HG03571 (cell line): ENCODE measurements around the gene SGK1.

Source experiments
- ATAC-seq: cut with Tn5 transposase; IDR thresholded peaks from one replicate; pipeline ENCODE4 v1.9.1; 2021; ENCODE audit not compliant: unreplicated experiment

SGK1 gene

DNA sequence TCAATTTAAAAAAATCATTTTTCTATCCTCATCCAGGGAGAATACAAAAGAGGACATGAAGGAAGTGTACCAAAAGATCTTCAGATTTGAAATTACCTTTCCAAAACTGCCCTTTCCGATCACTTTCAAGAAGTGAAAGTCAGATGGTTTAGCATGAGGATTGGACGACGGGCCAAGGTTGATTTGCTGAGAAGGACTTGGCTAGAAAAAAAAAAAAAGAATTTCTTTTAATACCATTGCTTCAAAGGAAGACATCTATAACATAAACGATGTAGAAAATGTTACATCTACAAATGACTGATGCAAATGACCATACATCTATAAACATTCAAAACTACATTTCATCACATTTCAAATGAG, 144.6 kb downstream of the SGK1 start:
- ATAC-seq = no peak

GRCh38 chr6:134172706-134173365, 145.1 kb downstream of the SGK1 start:
- no peak for ATAC-seq

DNA sequence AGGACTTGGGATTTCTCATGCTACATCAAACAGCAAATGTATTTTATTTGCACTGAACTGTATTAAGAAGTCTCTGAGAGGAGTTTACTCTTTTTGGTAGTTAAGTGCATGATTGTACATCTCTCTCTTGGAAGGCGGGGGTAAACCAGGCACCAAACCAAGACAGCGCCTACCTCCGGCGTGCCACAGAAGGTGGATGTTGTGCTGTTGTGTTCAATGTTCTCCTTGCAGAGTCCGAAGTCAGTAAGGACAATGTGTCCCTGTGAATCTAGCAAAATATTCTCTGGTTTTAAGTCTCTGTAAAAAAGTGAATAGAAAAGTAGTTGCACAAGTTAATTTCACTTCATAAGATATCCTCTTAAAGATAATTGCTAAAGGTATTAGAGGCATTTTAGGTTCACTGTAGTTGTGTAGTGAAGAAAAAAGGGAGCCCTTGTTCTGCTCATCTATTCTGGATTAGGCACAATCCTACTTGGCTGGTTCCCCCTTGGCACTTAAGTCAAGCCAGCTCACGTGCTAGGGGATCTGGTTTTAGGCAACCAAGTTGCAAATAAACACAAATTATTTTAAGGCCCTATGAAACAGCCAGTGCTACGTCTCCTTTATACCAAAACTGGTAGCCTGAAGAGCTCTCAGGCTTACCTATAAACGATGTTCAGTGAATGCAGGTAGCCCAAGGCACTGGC, 145.7 kb downstream of the SGK1 start:
- no peak for ATAC-seq

DNA sequence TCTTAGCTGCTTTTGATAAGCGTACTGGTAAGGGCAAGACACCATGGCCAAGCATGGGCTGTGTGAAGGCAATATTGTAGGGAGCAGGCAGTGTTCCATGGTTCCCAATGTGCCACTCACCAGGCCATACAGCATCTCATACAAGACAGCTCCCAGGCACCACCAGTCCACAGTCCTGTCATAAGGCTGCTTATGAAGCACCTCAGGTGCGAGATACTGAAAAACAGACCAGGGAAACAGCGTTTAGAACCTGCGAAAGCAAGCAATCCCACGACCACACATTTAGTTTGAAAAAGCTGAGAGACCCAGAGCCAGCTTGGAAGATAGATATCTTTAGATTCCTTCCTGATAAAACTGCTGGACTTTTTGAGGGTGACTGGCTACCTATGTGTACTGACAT, 146.4 kb downstream of the SGK1 start:
- no peak for ATAC-seq

- no peak for ATAC-seq
Measured at GRCh38 chr6:134170844-134171243, 147.1 kb downstream of the SGK1 start.

DNA sequence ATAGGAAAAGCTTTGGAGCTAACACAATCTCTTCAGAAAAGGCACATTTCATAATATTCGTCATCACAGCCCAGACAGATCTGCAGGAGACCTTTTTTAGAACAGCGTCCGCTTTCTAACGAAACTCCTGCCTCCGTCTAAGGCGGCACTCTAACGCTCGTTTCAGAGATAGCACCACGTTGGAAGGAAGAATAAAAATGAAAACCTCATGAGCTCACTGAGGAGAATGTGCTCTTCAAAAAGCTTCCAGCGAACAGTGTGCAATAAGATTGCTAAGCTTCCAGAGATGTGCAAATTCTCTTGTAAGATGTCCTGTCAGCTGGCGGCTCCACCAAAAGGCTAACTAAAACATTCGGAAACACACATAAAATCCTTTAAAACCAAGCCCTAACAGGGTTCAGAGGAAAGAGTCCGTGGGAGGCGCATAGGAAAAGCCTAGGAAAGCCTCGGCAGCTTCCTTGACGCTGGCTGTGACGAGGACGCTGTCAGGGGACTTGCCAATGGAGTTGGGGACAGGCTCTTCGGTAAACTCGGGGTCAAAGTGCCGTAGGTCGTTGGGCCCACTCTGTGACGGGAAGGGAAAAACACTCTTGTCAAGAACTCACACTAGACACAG, 147.9 kb downstream of the SGK1 start:
- no peak for ATAC-seq

DNA sequence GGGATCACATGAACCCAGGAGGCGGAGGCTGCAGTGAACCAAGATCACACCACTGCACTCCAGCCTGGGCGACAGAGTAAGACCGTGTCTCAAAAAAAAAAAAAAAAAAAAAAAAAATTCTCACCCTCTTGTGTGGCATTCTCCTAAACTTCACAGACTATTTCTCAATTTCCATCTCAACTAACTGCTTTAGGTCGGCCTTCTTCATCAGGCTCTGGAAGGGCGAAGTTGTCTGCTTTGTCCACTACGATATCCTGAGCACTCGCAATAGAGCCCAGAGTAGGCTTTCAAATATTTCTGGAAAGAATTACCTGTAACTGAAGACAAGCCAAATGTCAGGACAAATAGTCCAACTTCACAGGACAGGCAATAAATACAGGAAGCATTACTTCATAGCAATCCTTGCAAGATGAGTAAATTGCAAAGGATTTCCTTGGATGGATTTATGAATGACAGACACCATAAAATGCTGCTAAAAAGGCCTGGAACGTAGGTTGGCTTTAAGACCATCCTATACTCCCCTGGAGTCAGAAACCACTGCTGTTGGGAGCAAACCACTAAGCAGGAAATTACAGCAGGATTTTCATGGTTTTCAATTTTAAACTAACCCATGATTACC, 149.2 kb downstream of the SGK1 start:
- no peak for ATAC-seq

- ATAC-seq = no peak
Measured at GRCh38 chr6:134166511-134167261, 151.2 kb downstream of the SGK1 start.

GRCh38 chr6:134165561-134166201, 152.2 kb downstream of the SGK1 start:
- no peak for ATAC-seq

GRCh38 chr6:134164300-134164699, 153.6 kb downstream of the SGK1 start:
- ATAC-seq = no peak

- no peak for ATAC-seq
Measured at GRCh38 chr6:134162932-134163331, 155.0 kb downstream of the SGK1 start.

DNA sequence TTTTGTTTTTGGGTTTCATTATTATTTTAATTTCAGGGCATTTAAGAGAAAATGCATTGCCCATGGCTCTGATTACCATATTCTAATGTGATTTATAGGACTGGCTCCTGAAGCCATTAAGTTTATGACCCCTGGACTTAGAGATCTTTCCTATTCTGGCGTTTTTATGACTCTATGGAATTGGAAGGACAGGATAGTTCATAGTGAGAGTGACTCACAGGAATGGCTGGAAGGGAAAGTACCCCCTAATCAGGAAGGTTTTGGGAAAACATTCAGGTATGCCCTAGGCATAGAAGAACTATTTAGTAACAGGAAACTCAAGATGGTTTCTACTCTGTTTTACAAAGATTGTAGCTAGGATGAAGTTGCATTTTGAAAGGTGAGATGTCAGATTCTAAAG, 156.9 kb downstream of the SGK1 start:
- no peak for ATAC-seq

- no peak for ATAC-seq
Measured at GRCh38 chr6:134152767-134153485, 165.0 kb downstream of the SGK1 start.

DNA sequence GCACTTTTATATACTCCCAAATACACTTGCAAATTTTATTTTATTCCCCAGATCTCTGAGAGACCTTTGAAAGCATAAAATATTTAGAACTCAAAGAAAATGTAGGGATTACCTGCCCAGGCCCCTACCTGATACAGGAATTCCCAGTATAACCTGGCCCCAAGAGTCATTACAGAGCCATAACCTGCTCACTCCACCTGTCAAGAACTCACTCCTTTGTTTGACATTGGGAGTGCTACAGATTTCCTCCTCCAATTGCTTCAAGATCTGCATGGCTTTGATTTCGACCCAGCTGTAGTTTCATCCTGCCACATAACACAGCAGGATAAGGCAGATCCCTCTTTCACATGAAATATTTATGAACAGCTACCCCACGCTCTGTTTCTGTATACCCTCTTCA, 169.3 kb downstream of the SGK1 start:
- ATAC-seq = no peak

DNA sequence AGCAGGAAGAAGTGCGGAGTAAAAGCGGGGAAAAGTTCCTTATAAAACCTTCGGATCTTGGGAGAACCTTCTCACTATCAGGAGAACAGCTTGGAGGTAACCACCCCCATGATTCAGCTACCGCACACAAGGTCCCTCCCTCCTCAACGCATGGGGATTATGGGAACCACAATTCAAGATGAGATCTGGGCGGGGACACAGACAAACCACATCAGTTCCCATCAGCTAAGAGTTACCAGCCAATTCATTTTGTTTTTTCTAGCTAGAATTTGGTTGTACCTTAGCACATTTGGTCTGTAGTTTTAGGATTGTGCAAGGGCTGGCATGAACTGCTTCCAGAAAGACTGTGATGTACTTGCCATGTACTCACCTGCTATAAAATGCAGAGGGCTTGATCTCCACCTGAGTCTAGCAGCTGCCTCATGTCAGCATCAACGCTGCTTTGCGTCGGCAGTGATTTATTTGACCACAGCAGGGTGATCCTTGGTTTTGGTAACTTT, 170.8 kb downstream of the SGK1 start:
- no peak for ATAC-seq

GRCh38 chr6:134146268-134147033, 171.5 kb downstream of the SGK1 start:
- ATAC-seq = no peak

GRCh38 chr6:134145786-134146185, 172.1 kb downstream of the SGK1 start:
- ATAC-seq = no peak

- ATAC-seq = no peak
Measured at GRCh38 chr6:134138226-134138975, 179.5 kb downstream of the SGK1 start.

GRCh38 chr6:134134654-134135053, 183.3 kb downstream of the SGK1 start:
- ATAC-seq = no peak
